HCT116 (cell line): Measurements from ENCODE around the gene CARNS1. TPM values are rescaled to one million over a fixed set of nuclear protein-coding genes. Genes with fewer than 3 reads are reported as not detected.

ENCODE experiments used
- ATAC-seq: fragments of 200-7000 bp; cut with Tn5 transposase; 2 replicates; pipeline ENCODE4 v1.9.1; 2020; ENCODE audit warnings: mild to moderate bottlenecking, moderate library complexity
- BruUV-seq: library from RNA; stranded (reverse); fragments of 400-500 nt; replicated peaks from 2 replicates; lab custom pipeline; 2021; lab: Mats Ljungman, UMichigan
- CTCF ChIA-PET: fragments of 300-600 bp; sonication (Branson Sonifier 250); formaldehyde crosslinking; loops from one replicate; lab custom pipeline; 2021; ENCODE audit warnings: antibody characterized with exemption; lab: Charles Lee
- POLR2A ChIA-PET: fragments of 300-600, 350-600 bp; sonication (Branson Sonifier 250); formaldehyde crosslinking; loops from one replicate; lab custom pipeline; 2021; ENCODE audit warnings: antibody characterized with exemption; lab: Charles Lee
- RAD21 ChIA-PET, 2 experiments: fragments of 300-600 bp; sonication (Branson Sonifier 250); formaldehyde crosslinking; loops; one replicate each; lab custom pipeline; 2023; ENCODE audit warnings: low total read pairs in 2 of 2; ENCODE audit not compliant: uncharacterized antibody in 2 of 2, unreplicated experiment in 2 of 2, low non-redundant PET in 1 of 2; lab: Charles Lee
- DNase-seq: peaks from one replicate; pipeline ENCODE4 v3.0.0-alpha.2; 2010; ENCODE audit warnings: low read depth, low spot score
- H2AFZ ChIP-seq: fragments of 200-600 bp; shearing (Covaris generic), sonication (generic); 2 replicates; pipeline ENCODE4 v1.6.1; 2017; ENCODE audit warnings: low read depth, mixed run types, mixed read lengths, antibody characterized with exemption, low read length; ENCODE audit not compliant: poor library complexity, severe bottlenecking
- H3K27ac ChIP-seq: 2 replicates; pipeline ENCODE4 v1.5.1; 2012; ENCODE audit warnings: low read depth, low read length
- H3K27me3 ChIP-seq: fragments of 200-600 bp; sonication (generic); 2 replicates; pipeline ENCODE4 v1.6.1; 2016; ENCODE audit warnings: mixed run types, low read length, mixed read lengths; ENCODE audit not compliant: insufficient read depth
- H3K36me3 ChIP-seq, 2 experiments: fragments of 200-500 bp in 1 of 2; fragments of 200-600 bp in 1 of 2; sonication (Bioruptor generic) in 1 of 2; sonication (generic) in 1 of 2; 2 replicates each; pipeline versions ENCODE4 v1.5.1 to v1.6.1; 2014 to 2016; ENCODE audit warnings: low read length in 2 of 2, inconsistent platforms in 1 of 2, mixed read lengths in 1 of 2, mixed run types in 1 of 2; ENCODE audit not compliant: insufficient read depth in 2 of 2, control insufficient read depth in 1 of 2
- H3K4me1 ChIP-seq, 2 experiments: fragments of 200-600 bp in 1 of 2; sonication (generic) in 1 of 2; 2 replicates each; pipeline versions ENCODE4 v1.5.1 to v1.6.1; 2012 to 2017; ENCODE audit warnings: low read length in 2 of 2, inconsistent platforms in 1 of 2, mild to moderate bottlenecking in 1 of 2, mixed read lengths in 1 of 2, mixed run types in 1 of 2, moderate library complexity in 1 of 2; ENCODE audit not compliant: insufficient read depth in 2 of 2, control insufficient read depth in 1 of 2
- H3K4me2 ChIP-seq: fragments of 200-600 bp; sonication (generic); 2 replicates; pipeline ENCODE4 v1.6.1; 2017; ENCODE audit warnings: mixed run types, low read length, mixed read lengths
- H3K4me3 ChIP-seq, 2 experiments: fragments of 200-600 bp in 1 of 2; sonication (generic) in 1 of 2; replicated peaks in 1 of 2; 2 replicates each; pipeline ENCODE4 v1.5.1; 2011 to 2016; ENCODE audit warnings: low read length in 2 of 2, control low read depth in 1 of 2, low read depth in 1 of 2, mild to moderate bottlenecking in 1 of 2, mixed read lengths in 1 of 2, mixed run types in 1 of 2
- H3K79me2 ChIP-seq: fragments of 200-600 bp; sonication (generic); 2 replicates; pipeline ENCODE4 v1.6.1; 2017; ENCODE audit warnings: mild to moderate bottlenecking, mixed run types, low read length, moderate library complexity, mixed read lengths; ENCODE audit not compliant: insufficient read depth
- H3K9ac ChIP-seq: fragments of 200-600 bp; sonication (generic); 2 replicates; pipeline ENCODE4 v1.6.1; 2016; ENCODE audit warnings: low read length, mixed read lengths
- H3K9me2 ChIP-seq: fragments of 200-600 bp; sonication (generic), shearing (Covaris generic); 2 replicates; pipeline ENCODE4 v1.6.1; 2017; ENCODE audit warnings: mixed run types, mild to moderate bottlenecking, moderate library complexity; ENCODE audit not compliant: insufficient read depth
- H3K9me3 ChIP-seq, 2 experiments: fragments of 200-500 bp in 1 of 2; fragments of 200-600 bp in 1 of 2; sonication (Bioruptor generic) in 1 of 2; sonication (generic) in 1 of 2; 2 replicates each; pipeline ENCODE4 v1.6.1; 2014 to 2017; ENCODE audit warnings: low read length in 2 of 2, mixed read lengths in 2 of 2, inconsistent platforms in 1 of 2, low read depth in 1 of 2, mild to moderate bottlenecking in 1 of 2, mixed run types in 1 of 2, moderate library complexity in 1 of 2; ENCODE audit not compliant: control insufficient read depth in 1 of 2, insufficient read depth in 1 of 2
- H4K20me1 ChIP-seq: fragments of 200-600 bp; sonication (generic), shearing (Covaris generic); 2 replicates; pipeline ENCODE4 v1.6.1; 2017; ENCODE audit warnings: mixed run types, mild to moderate bottlenecking, moderate library complexity; ENCODE audit not compliant: insufficient read depth
- ATF3 ChIP-seq: IDR thresholded peaks from 2 replicates; pipeline ENCODE4 v1.6.1; 2012
- CEBPB ChIP-seq: IDR thresholded peaks from 2 replicates; pipeline ENCODE4 v1.6.1; 2012; ENCODE audit warnings: low read depth
- CTCF ChIP-seq, 3 experiments: fragments of 200-600 bp in 1 of 3; sonication (generic) in 1 of 3; IDR thresholded peaks in 2 of 3; conservative IDR thresholded peaks in 1 of 3; 2 replicates each; pipeline ENCODE4 v1.5.1; 2012 to 2017; ENCODE audit warnings: low read depth in 2 of 3, low read length in 2 of 3, antibody characterized with exemption in 1 of 3, borderline replicate concordance in 1 of 3, control low read depth in 1 of 3, mild to moderate bottlenecking in 1 of 3, mixed read lengths in 1 of 3, mixed run types in 1 of 3, moderate library complexity in 1 of 3; ENCODE audit not compliant: insufficient read depth in 1 of 3
- EZH2phosphoT487 ChIP-seq: fragments of 200-600 bp; IDR thresholded peaks from 2 replicates; pipeline ENCODE4 v1.6.1; 2018; ENCODE audit warnings: antibody characterized with exemption, borderline replicate concordance
- FOSL1 ChIP-seq: IDR thresholded peaks from 2 replicates; pipeline ENCODE4 v1.6.1; 2012; ENCODE audit warnings: low read depth
- MAX ChIP-seq: IDR thresholded peaks from 2 replicates; pipeline ENCODE4 v1.6.1; 2012
- POLR2AphosphoS5 ChIP-seq: IDR thresholded peaks from 2 replicates; pipeline ENCODE4 v1.6.1; 2011; ENCODE audit warnings: mild to moderate bottlenecking, low read depth, low read length, moderate library complexity
- REST ChIP-seq: IDR thresholded peaks from 2 replicates; pipeline ENCODE4 v1.6.1; 2012; ENCODE audit warnings: low read depth
- SIN3A ChIP-seq: IDR thresholded peaks from 2 replicates; pipeline ENCODE4 v1.6.1; 2012; ENCODE audit warnings: low read depth
- SP1 ChIP-seq: IDR thresholded peaks from 2 replicates; pipeline ENCODE4 v1.6.1; 2012; ENCODE audit warnings: low read depth
- YY1 ChIP-seq: IDR thresholded peaks from 2 replicates; pipeline ENCODE4 v1.6.1; 2011; ENCODE audit warnings: low read length, low read depth, moderate library complexity, mild to moderate bottlenecking; ENCODE audit not compliant: insufficient replicate concordance; ENCODE audit errors: extremely low read depth
- ZBTB33 ChIP-seq: IDR thresholded peaks from 2 replicates; pipeline ENCODE4 v1.6.1; 2011; ENCODE audit warnings: mild to moderate bottlenecking, low read length, moderate library complexity; ENCODE audit not compliant: insufficient replicate concordance; ENCODE audit errors: extremely low read depth
- ZFX ChIP-seq: fragments of 450-650 bp; IDR thresholded peaks from 2 replicates; pipeline ENCODE4 v1.6.1; 2017
- intact Hi-C: fragments of 100-400 bp; cut with micrococcal nuclease; formaldehyde crosslinking; loops from 2 replicates; pipeline ENCODE4 v1.10.0; 2022
- total RNA-seq: library from RNA; stranded (reverse); gene quantifications from one replicate; pipeline ENCODE4 v1.2.1, GENCODE V29; 2021; ENCODE audit not compliant: unreplicated experiment

Gene CARNS1
- total RNA-seq, 1 experiment from 2014 or later: 1.0 TPM

GRCh38 chr11:67417425-67417824, 1.9 kb downstream of the CARNS1 start:
- BruUV-seq: no TSS peak
- H3K27me3 ChIP-seq: no peaks in the 10 kb centered on the region
- CTCF ChIA-PET: interaction anchor here (1.8 kb wide), 1 partner anchor 16 kb away, joined by 8 read pairs; the partner anchor contains the start of gene PPP1CA
- no peak overlapping the region for H3K4me2 ChIP-seq
- TF ChIP-seq ATF3 (no peak), CTCF (IDR thresholded peaks at IDR 0.05 in 2 of 3, conservative IDR thresholded peaks at IDR 0.05 in 1 of 3; ENCODE audit: borderline replicate concordance in 1 of 3, insufficient read depth in 1 of 3, low read depth in 2 of 3, low read length in 2 of 3) (no peak), CEBPB (no peak), MAX (no peak), ZFX (no peak), SIN3A (no peak), EZH2phosphoT487 (no peak), SP1 (no peak), POLR2AphosphoS5 (no peak), YY1 (no peak), FOSL1 (no peak), ZBTB33 (no peak), REST (no peak)
- POLR2A ChIA-PET: no interaction called here
- RAD21 ChIA-PET: no interaction called here
- no peak overlapping the region for H2AFZ ChIP-seq
- peaks cover 19 to 47% of the 10 kb centered on the region in 2 experiments; a peak in 3 of 4 replicates for H3K4me1 ChIP-seq
- no peaks in the 10 kb centered on the region for H3K79me2 ChIP-seq
- ATAC-seq: no peak
- no peak overlapping the region for H3K9ac ChIP-seq
- intact Hi-C loops: no loop called here
- no peak overlapping the region for H3K4me3 ChIP-seq
- H3K27ac ChIP-seq: no peak overlapping the region
- H3K9me3 ChIP-seq: no peaks in the 10 kb centered on the region
- no peaks in the 10 kb centered on the region for H3K36me3 ChIP-seq
- no peaks in the 10 kb centered on the region for H3K9me2 ChIP-seq
- DNase-seq: no peak
- no peaks in the 10 kb centered on the region for H4K20me1 ChIP-seq
